K562 (cell line): ENCODE results near the gene CABP4. TPM values are rescaled to one million over a fixed set of nuclear protein-coding genes. Genes with fewer than 3 reads are reported as not detected.

Source experiments
- ATF7 ChIP-seq: fragments of 450-650 bp; IDR thresholded peaks from 2 replicates; pipeline ENCODE4 v1.7.1; 2014; ENCODE audit warnings: mild to moderate bottlenecking, moderate library complexity
- CBFA2T2 ChIP-seq: fragments of 450-650 bp; conservative IDR thresholded peaks from 2 replicates; pipeline ENCODE4 v1.6.1; 2017; ENCODE audit warnings: mild to moderate bottlenecking
- CBX8 ChIP-seq: fragments of 200-600 bp; sonication (generic); IDR thresholded peaks from 2 replicates; pipeline ENCODE4 v1.6.1; 2012; ENCODE audit warnings: borderline replicate concordance, mixed run types, low read depth, mild to moderate bottlenecking, moderate library complexity, mixed read lengths, low read length, control low read depth, inconsistent platforms; ENCODE audit not compliant: poor library complexity, severe bottlenecking; ENCODE audit errors: extremely low read depth
- CCNT2 ChIP-seq: IDR thresholded peaks from 2 replicates; pipeline ENCODE4 v1.6.1; 2011; ENCODE audit warnings: borderline replicate concordance, low read depth, mild to moderate bottlenecking, moderate library complexity, mixed read lengths, low read length; ENCODE audit not compliant: insufficient read length; ENCODE audit errors: extremely low read depth
- HIVEP1 ChIP-seq: fragments of 250-450 bp; sonication (Bioruptor Pico); IDR thresholded peaks from 2 replicates; pipeline ENCODE4 v1.4.0; 2020; ENCODE audit warnings: mild to moderate bottlenecking
- HMGN3 ChIP-seq: IDR thresholded peaks from 2 replicates; pipeline ENCODE4 v1.6.1; 2011; ENCODE audit warnings: borderline replicate concordance, low read depth, mild to moderate bottlenecking, mixed read lengths, low read length; ENCODE audit not compliant: insufficient read length; ENCODE audit errors: extremely low read depth
- KDM5B ChIP-seq: fragments of 200-600 bp; sonication (generic); IDR thresholded peaks from 2 replicates; pipeline ENCODE4 v1.6.1; 2012; ENCODE audit warnings: low read depth, mild to moderate bottlenecking, moderate library complexity, low read length, control low read depth, inconsistent platforms; ENCODE audit not compliant: insufficient replicate concordance
- NBN ChIP-seq: fragments of 450-650 bp; IDR thresholded peaks from 2 replicates; pipeline ENCODE4 v1.6.1; 2016; ENCODE audit warnings: low read depth, mild to moderate bottlenecking
- NR2C2 ChIP-seq, 2 experiments: fragments of 200-800 bp in 1 of 2; sonication (Bioruptor generic) in 1 of 2; sonication (generic) in 1 of 2; formaldehyde crosslinking in 1 of 2; IDR thresholded peaks; 2 replicates each; pipeline versions ENCODE4 v1.6.1 to v1.8.0; 2016 to 2022; ENCODE audit warnings: mild to moderate bottlenecking in 1 of 2, missing compliant biosample characterization in 1 of 2, missing genetic modification characterization in 1 of 2, missing genetic modification reagents in 1 of 2
- PRPF4 ChIP-seq: fragments of 200-400 bp; formaldehyde crosslinking; IDR thresholded peaks from one replicate; pipeline ENCODE4 v1.6.1; 2017; ENCODE audit warnings: low read length, low read depth, mild to moderate bottlenecking; ENCODE audit not compliant: insufficient read depth, poor library complexity, severe bottlenecking
- PYGO2 ChIP-seq: fragments of 450-650 bp; IDR thresholded peaks from 2 replicates; pipeline ENCODE4 v1.6.1; 2016; ENCODE audit warnings: mild to moderate bottlenecking, missing genetic modification characterization, moderate library complexity, missing compliant biosample characterization
- RNF2 ChIP-seq: sonication (generic); IDR thresholded peaks from 2 replicates; pipeline ENCODE4 v1.6.1; 2016
- RUNX1 ChIP-seq: sonication (generic); IDR thresholded peaks from 2 replicates; pipeline ENCODE4 v1.6.1; 2016; ENCODE audit warnings: antibody characterized with exemption, low read depth
- SETDB1 ChIP-seq: IDR thresholded peaks from one replicate; pipeline ENCODE4 v1.6.1; 2012; ENCODE audit warnings: low read length, control low read depth, inconsistent platforms
- SNIP1 ChIP-seq: fragments of 450-650 bp; IDR thresholded peaks from 2 replicates; pipeline ENCODE4 v1.7.1; 2017; ENCODE audit warnings: low read depth, mild to moderate bottlenecking
- SOX6 ChIP-seq: fragments of 450-650 bp; IDR thresholded peaks from 2 replicates; pipeline ENCODE4 v1.6.1; 2014; ENCODE audit warnings: mild to moderate bottlenecking
- SREBF2 ChIP-seq: sonication (generic); formaldehyde crosslinking; IDR thresholded peaks from 2 replicates; pipeline ENCODE4 v1.4.0; 2020; ENCODE audit warnings: mild to moderate bottlenecking, missing genetic modification reagents
- TARDBP ChIP-seq: fragments of 450-650 bp; IDR thresholded peaks from 2 replicates; pipeline ENCODE4 v1.6.1; 2016
- XRCC3 ChIP-seq: fragments of 450-650 bp; IDR thresholded peaks from 2 replicates; pipeline ENCODE4 v1.6.1; 2017; ENCODE audit warnings: mild to moderate bottlenecking, moderate library complexity
- XRCC4 ChIP-seq: IDR thresholded peaks from one replicate; pipeline ENCODE4 v1.6.1; 2011; ENCODE audit not compliant: insufficient read depth, insufficient read length; ENCODE audit errors: extremely low read depth
- ZBTB9 ChIP-seq: fragments of 450-650 bp; formaldehyde crosslinking; IDR thresholded peaks from 2 replicates; pipeline ENCODE4 v1.4.0; 2020; ENCODE audit warnings: mild to moderate bottlenecking, moderate library complexity
- ZNF175 ChIP-seq: fragments of 200-800 bp; sonication (Bioruptor generic); IDR thresholded peaks from 2 replicates; pipeline ENCODE4 v1.6.1; 2016; ENCODE audit warnings: low read depth, mild to moderate bottlenecking, missing genetic modification characterization, missing compliant biosample characterization
- ZNF347 ChIP-seq: fragments of 450-650 bp; formaldehyde crosslinking; IDR thresholded peaks from 2 replicates; pipeline ENCODE4 v1.4.0; 2020; ENCODE audit warnings: low read depth, mild to moderate bottlenecking, moderate library complexity
- ZNF644 ChIP-seq: fragments of 200-800 bp; sonication (Bioruptor generic); IDR thresholded peaks from 2 replicates; pipeline ENCODE4 v1.6.1; 2016; ENCODE audit warnings: low read depth, missing genetic modification characterization, missing compliant biosample characterization
- ZNF830 ChIP-seq: fragments of 250-450 bp; sonication (Bioruptor Pico); IDR thresholded peaks from 2 replicates; pipeline ENCODE4 v1.5.0; 2021; ENCODE audit warnings: mild to moderate bottlenecking
- polyA plus RNA-seq, 8 experiments: library from polyadenylated mRNA; depleted of rRNA in 4 of 8; stranded (reverse) in 5 of 8; unstranded in 3 of 8; fragments of >200 nt; fragmentation: Nextera tagmentation in 2 of 8; fragmentation: Illumina TruSeq in 1 of 8; extraction: Ambion mirVana in 2 of 8; extraction: Trizol in 1 of 8; gene quantifications; 2 replicates each; pipeline versions ENCODE4 v1.2.1 to v1.2.3, GENCODE V29; 2011 to 2014; ENCODE audit warnings: inconsistent platforms in 1 of 8, missing spikeins in 1 of 8
- total RNA-seq, 7 experiments: library from RNA; depleted of rRNA in 6 of 7; stranded (reverse); fragments of >200 nt in 6 of 7; fragmentation: Illumina TruSeq in 2 of 7; extraction: Trizol in 2 of 7; gene quantifications; 2 replicates each; pipeline versions ENCODE4 v1.2.1 to v1.2.3, GENCODE V29; 2011 to 2021; ENCODE audit warnings: low replicate concordance in 1 of 7
- TF ChIP-seq, protein P1 (sequence below), 2 experiments: fragments of 250-450 bp in 1 of 2; fragments of 450-650 bp in 1 of 2; sonication (Bioruptor Pico) in 1 of 2; IDR thresholded peaks; 2 replicates each; pipeline versions ENCODE4 v1.6.1 to v1.8.0; 2016 to 2021; ENCODE audit warnings: mild to moderate bottlenecking in 2 of 2, moderate library complexity in 2 of 2, missing compliant biosample characterization in 1 of 2, missing genetic modification characterization in 1 of 2

CABP4 gene
- total and polyA plus RNA-seq, 9 of the 15 experiments (the other 6 are each of a cell fraction or from before 2014, with no cell fraction given) = 0.11 TPM; not detected in 8

DNA sequence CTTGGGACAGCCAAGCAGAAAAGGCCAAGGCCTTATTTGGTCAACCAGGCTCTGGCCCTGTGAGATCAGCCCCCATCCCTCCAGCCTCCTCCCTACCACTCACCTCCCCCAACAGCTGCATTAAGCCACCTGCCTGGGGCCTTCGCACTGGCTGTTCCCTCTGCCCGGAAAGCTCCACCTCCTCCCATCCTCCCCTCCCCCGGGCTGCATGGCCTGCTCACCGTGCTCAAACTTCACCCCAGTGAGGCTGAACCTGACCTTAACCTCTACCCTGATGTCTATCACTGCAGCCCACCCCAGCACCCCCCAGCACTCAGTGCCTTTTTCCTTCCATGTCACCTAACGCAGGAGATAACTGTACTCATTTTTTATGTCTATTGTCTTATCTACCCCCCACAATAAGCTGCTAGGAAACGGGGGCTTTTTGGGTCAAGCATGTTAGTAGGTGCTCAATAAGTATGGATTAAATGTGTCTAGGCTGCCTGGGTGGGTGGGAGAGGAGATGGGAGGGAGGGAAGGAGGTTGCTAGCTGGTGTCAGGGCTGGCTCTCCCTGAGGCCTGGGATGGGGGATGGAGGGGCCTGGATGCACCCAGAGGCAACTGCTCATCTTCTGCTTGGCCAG, 18.6 kb upstream of the CABP4 start (continued):
- TF ChIP-seq, protein P1, sequence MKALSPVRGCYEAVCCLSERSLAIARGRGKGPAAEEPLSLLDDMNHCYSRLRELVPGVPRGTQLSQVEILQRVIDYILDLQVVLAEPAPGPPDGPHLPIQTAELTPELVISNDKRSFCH (CRISPR knock-in tag; IDR thresholded peaks at IDR 0.05) = no peak
- TF ChIP-seq, protein P1 (tag; IDR thresholded peaks at IDR 0.05) = no peak
- TF ChIP-seq ZNF830 (CRISPR knock-in tag) = no peak
- no peak for TF ChIP-seq ATF7
- no peak for TF ChIP-seq ZNF347 (CRISPR knock-in tag)
- no peak for TF ChIP-seq SETDB1
- TF ChIP-seq PYGO2 (tag) = no peak
- TF ChIP-seq NR2C2 (CRISPR knock-in tag; IDR thresholded peaks at IDR 0.05) = 0 out of 2 replicates have a peak, but pooled peaks have one; percentile 39
- TF ChIP-seq NR2C2 (tag; IDR thresholded peaks at IDR 0.05) = no peak; the same call in 1 of the 2 replicates
- TF ChIP-seq CBX8 = no peak
- TF ChIP-seq HIVEP1 (CRISPR knock-in tag) = no peak
- TF ChIP-seq KDM5B = no peak
- no peak for TF ChIP-seq HMGN3
- TF ChIP-seq CBFA2T2 = peak; percentile 2; the same call in 1 of the 2 replicates
- no peak for TF ChIP-seq SREBF2 (CRISPR knock-in tag)
- no peak for TF ChIP-seq ZNF644 (tag)
- TF ChIP-seq ZBTB9 (CRISPR knock-in tag) = no peak
- no peak for TF ChIP-seq XRCC3
- TF ChIP-seq SNIP1 = no peak
- TF ChIP-seq RNF2 = peak; percentile 71; the same call in 1 of the 2 replicates
- TF ChIP-seq SOX6 = no peak
- TF ChIP-seq XRCC4 = no peak
- peak; percentile 77; the same call in 1 of the 2 replicates for TF ChIP-seq NBN
- no peak for TF ChIP-seq TARDBP
- TF ChIP-seq CCNT2 = no peak
- no peak for TF ChIP-seq ZNF175 (CRISPR knock-in tag)
- TF ChIP-seq RUNX1 = no peak
- TF ChIP-seq PRPF4 = no peak
